Osteoblast (primary cell): ENCODE measurements around the gene CDKN1C. TPM values are rescaled to one million over a fixed set of nuclear protein-coding genes. Genes with fewer than 3 reads are reported as not detected.
A peak's percentile ranks its signal among the peaks of the same experiment; 100 is the strongest.

ENCODE experiments used
- DNase-seq: peaks from one replicate; pipeline ENCODE4 v3.0.0; 2011; ENCODE audit warnings: low spot score, mixed read lengths; ENCODE audit not compliant: insufficient read length; ENCODE audit errors: missing footprints
- H2AFZ ChIP-seq: 2 replicates; pipeline ENCODE4 v1.6.0; 2011; ENCODE audit warnings: mild to moderate bottlenecking, low read length
- H3K27ac ChIP-seq: 2 replicates; pipeline ENCODE4 v1.5.1; 2011; ENCODE audit warnings: mild to moderate bottlenecking, low read depth, low read length, moderate library complexity
- H3K27me3 ChIP-seq: 2 replicates; pipeline ENCODE4 v1.6.0; 2012; ENCODE audit warnings: mild to moderate bottlenecking, control low read depth, inconsistent platforms, low read length, moderate library complexity; ENCODE audit not compliant: insufficient read depth
- H3K36me3 ChIP-seq: 2 replicates; pipeline ENCODE4 v1.5.1; 2011; ENCODE audit warnings: mild to moderate bottlenecking, low read length, control low read depth, moderate library complexity; ENCODE audit not compliant: insufficient read depth
- H3K4me1 ChIP-seq: 2 replicates; pipeline ENCODE4 v1.5.1; 2011; ENCODE audit warnings: mild to moderate bottlenecking, low read length, control low read depth, moderate library complexity; ENCODE audit not compliant: insufficient read depth
- H3K4me2 ChIP-seq: 2 replicates; pipeline ENCODE4 v1.6.0; 2011; ENCODE audit warnings: mild to moderate bottlenecking, low read length; ENCODE audit not compliant: insufficient read depth
- H3K4me3 ChIP-seq: fragments of 200-600 bp; sonication (generic); 3 replicates; pipeline ENCODE4 v1.5.1; 2012; ENCODE audit warnings: mild to moderate bottlenecking, low read length, inconsistent platforms; ENCODE audit not compliant: insufficient read depth
- H3K79me2 ChIP-seq: 2 replicates; pipeline ENCODE4 v1.6.0; 2012; ENCODE audit warnings: mild to moderate bottlenecking, low read length, control low read depth, inconsistent platforms; ENCODE audit not compliant: insufficient read depth
- H3K9me3 ChIP-seq: 2 replicates; pipeline ENCODE4 v1.5.1; 2011; ENCODE audit warnings: low read depth, low read length, control low read depth
- H4K20me1 ChIP-seq: 2 replicates; pipeline ENCODE4 v1.6.0; 2012; ENCODE audit warnings: mild to moderate bottlenecking, low read length, control low read depth; ENCODE audit not compliant: insufficient read depth
- CTCF ChIP-seq: IDR thresholded peaks from 2 replicates; pipeline ENCODE4 v1.5.1; 2011; ENCODE audit warnings: mild to moderate bottlenecking, low read depth, low read length, moderate library complexity; ENCODE audit errors: extremely low read depth
- total RNA-seq: library from RNA; depleted of rRNA; stranded (reverse); fragments of >200 nt; gene quantifications from 2 replicates; pipeline ENCODE4 v1.2.3, GENCODE V29; 2012

Gene CDKN1C
- total RNA-seq, 1 donor: 10.9 TPM

GRCh38 chr11:2924821-2925675 is 39.5 kb upstream of the CDKN1C start:
- peak; percentile 74 for DNase-seq
- no peak overlapping the region for H2AFZ ChIP-seq
- no peak overlapping the region for H3K27ac ChIP-seq
- no peaks in the 10 kb centered on the region for H3K36me3 ChIP-seq
- TF ChIP-seq CTCF: no peak
- H3K9me3 ChIP-seq: no peaks in the 10 kb centered on the region
- no peak overlapping the region for H3K4me3 ChIP-seq
- H3K4me1 ChIP-seq: peaks cover 10% of the 10 kb centered on the region
- no peak overlapping the region for H3K4me2 ChIP-seq
- peaks cover 28% of the 10 kb centered on the region for H3K79me2 ChIP-seq
- peaks cover 9% of the 10 kb centered on the region for H4K20me1 ChIP-seq
- H3K27me3 ChIP-seq: no peaks in the 10 kb centered on the region

- no peak overlapping the region for H3K4me3 ChIP-seq
- no peaks in the 10 kb centered on the region for H3K36me3 ChIP-seq
- peaks cover 9% of the 10 kb centered on the region for H4K20me1 ChIP-seq
- H3K9me3 ChIP-seq: no peaks in the 10 kb centered on the region
- peaks cover 28% of the 10 kb centered on the region for H3K79me2 ChIP-seq
- TF ChIP-seq CTCF: no peak
- no peak for DNase-seq
- H3K4me2 ChIP-seq: no peak overlapping the region
- H3K27me3 ChIP-seq: no peaks in the 10 kb centered on the region
- peaks cover 4% of the 10 kb centered on the region for H3K4me1 ChIP-seq
- H3K27ac ChIP-seq: no peak overlapping the region
- H2AFZ ChIP-seq: no peak overlapping the region
Measured at GRCh38 chr11:2924381-2924780, 38.8 kb upstream of the CDKN1C start.

GRCh38 chr11:2923446-2924375 is 38.1 kb upstream of the CDKN1C start:
- peaks cover 4% of the 10 kb centered on the region for H3K4me1 ChIP-seq
- peaks cover 9% of the 10 kb centered on the region for H4K20me1 ChIP-seq
- no peak for TF ChIP-seq CTCF

GRCh38 chr11:2922655-2923054 is 37.1 kb upstream of the CDKN1C start:
- H3K27me3 ChIP-seq: no peaks in the 10 kb centered on the region
- peaks cover 13% of the 10 kb centered on the region for H3K79me2 ChIP-seq
- H4K20me1 ChIP-seq: peaks cover 9% of the 10 kb centered on the region
- no peak overlapping the region for H2AFZ ChIP-seq
- no peak for DNase-seq
- H3K4me1 ChIP-seq: no peaks in the 10 kb centered on the region
- TF ChIP-seq CTCF: no peak
- H3K27ac ChIP-seq: no peak overlapping the region
- no peaks in the 10 kb centered on the region for H3K9me3 ChIP-seq
- no peak overlapping the region for H3K4me3 ChIP-seq
- no peak overlapping the region for H3K4me2 ChIP-seq
- H3K36me3 ChIP-seq: no peaks in the 10 kb centered on the region

More at GRCh38 chr11:2923446-2924375, 38.1 kb upstream of the CDKN1C start:
- no peak for DNase-seq
- no peak overlapping the region for H3K27ac ChIP-seq
- H3K4me2 ChIP-seq: no peak overlapping the region
- H3K4me3 ChIP-seq: no peak overlapping the region
- no peaks in the 10 kb centered on the region for H3K36me3 ChIP-seq
- H2AFZ ChIP-seq: no peak overlapping the region
- H3K27me3 ChIP-seq: no peaks in the 10 kb centered on the region
- peaks cover 23% of the 10 kb centered on the region for H3K79me2 ChIP-seq
- H3K9me3 ChIP-seq: no peaks in the 10 kb centered on the region
